Activated CD4-positive, alpha-beta T cell treated with anti-CD3 and anti-CD28 coated beads, Interleukin-10, Interleukin-2, amounts not matched to agents 100 ng/mL and 50 ng/mL, durations not matched to agents 16 hours and 8 hours (primary cell): ENCODE measurements around the gene TMEM51.

Experiments used
- DNase-seq: peaks from one replicate; pipeline ENCODE4 v3.0.0-alpha.2; 2020

TMEM51 gene

DNA sequence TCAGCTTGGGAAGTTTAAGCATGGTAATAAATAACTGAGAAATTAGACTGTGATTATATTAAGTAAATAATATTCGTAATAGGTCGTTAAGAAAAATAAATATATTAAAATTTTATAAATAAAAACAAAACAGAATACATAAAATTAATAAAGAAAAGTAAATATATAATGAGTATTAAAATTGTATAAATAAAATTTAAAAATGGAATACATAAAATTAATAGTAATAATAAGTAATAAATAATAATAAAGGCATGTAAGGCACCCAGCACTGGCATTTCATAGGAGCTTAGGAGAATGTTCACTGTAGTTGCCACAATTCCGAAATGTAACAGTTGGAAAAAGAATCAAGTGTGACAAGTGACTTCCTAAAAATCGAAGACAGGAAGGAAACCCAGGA, 47.7 kb downstream of the TMEM51 start:
- no peak for DNase-seq

DNA sequence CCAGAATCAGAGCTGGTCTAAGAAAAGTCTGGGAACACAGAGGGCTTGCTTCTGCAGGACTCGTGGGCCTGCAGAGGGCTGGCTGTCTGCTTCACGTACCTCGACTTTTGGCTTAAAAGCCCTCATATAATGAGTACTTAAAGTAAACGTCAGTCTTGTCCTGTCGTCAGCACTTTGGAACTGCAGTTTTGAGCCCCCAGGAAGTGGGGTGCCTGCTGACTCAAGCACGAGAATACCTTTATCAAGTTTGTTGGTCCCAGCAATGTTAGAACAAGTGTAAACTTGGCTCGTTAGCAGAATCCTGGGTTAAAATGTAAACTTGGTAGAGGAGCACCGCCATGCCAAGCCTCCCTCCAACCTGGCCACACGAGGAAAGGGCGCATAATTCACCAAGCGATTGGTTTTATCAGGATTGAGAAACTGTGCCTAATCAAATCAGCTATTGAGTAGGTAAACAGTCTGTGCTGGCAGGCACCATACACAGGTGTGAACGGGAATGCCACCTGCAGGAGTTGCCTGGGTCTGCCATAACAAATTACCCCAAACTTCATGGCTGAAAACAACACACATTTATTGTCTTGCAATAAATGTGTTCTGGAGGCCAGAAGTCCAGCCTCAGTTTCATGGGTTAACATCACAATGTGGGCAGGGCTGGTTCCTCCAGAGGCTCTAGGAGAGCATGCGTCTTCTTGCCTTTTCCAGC, 48.5 kb downstream of the TMEM51 start:
- no peak for DNase-seq

DNA sequence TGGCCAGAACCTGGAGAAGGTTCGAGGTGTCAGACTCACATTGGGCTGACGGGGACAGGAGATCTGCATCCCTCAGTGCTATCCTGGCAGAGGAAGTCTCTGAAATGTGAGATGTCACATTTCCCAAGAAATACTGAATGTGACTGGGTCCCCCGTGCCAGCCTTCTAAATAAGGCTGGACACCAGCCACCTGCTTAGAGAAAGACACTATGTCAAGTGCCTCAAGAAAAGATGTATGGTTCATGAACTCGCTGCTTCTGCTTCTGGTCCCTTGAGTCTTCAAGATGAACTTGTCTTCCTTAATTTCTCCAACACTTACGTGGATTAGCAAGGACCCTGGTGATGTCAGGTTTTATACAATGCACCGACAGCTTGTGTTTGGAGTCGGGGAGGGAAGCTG, 51.4 kb downstream of the TMEM51 start:
- DNase-seq, result no peak

DNA sequence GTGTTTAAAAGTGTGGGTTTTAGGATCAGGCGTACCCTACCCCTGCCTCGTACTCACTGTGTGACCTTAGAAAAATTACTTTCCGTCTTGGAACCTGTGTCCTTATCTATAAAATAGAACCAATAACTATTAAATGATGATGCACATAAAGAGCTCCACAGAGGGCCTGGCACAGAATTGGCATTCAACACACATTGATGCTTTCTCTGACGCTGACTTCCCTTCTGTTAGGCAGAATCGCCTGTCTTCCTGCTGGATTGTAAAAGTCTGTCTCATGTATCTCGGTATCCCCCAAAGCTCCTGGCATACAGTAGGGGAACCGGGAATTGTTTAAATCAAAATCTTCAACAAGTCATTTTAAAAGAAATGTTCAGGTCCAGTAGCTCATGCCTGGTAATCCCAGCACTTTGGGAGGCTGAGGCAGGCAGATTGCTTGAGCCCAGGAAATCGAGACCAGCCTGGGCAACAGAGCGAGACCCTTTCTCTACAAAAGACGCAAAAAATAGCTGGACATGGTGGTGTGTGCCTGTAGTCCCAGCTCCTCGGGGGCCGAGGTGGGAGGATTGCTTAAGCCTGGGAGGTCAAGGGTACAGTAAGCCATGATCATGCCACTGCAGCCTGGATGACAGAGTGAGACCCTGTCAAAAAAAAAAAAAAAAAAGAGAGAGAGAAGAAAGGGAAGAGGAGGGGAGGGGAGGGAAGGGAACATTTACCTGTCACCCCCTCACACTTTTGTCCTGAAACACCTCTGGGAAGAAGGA, 52.2 kb downstream of the TMEM51 start:
- no peak for DNase-seq

DNA sequence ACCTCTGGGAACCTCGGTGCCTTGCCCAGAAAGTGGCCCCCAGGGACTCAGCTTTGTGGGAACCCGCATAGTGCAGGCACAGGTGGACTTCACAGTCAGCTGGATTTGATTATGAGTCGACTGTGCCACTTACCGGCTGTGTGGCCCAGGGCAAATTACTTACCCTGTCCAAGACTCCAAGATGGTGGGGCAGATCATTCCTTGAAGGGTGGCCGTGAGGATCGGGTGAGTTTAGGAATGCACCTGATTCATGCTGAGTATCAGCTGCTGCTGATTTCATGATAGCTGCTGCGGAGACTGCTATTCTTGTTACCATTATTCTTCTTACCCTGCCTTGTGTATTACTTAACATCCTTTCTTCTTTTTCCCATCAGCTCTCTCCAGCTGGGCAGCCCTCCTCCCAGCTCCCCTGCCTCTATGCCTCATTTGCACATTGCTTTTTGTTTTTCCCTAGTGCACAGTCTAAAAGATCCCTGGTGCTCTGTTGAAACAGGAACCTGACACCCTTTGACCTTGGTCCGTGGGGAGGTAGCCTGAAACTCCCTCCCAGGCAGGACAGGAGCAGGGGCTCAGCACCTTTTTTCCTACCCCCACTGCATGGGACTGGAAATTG, 53.0 kb downstream of the TMEM51 start:
- no peak for DNase-seq

DNA sequence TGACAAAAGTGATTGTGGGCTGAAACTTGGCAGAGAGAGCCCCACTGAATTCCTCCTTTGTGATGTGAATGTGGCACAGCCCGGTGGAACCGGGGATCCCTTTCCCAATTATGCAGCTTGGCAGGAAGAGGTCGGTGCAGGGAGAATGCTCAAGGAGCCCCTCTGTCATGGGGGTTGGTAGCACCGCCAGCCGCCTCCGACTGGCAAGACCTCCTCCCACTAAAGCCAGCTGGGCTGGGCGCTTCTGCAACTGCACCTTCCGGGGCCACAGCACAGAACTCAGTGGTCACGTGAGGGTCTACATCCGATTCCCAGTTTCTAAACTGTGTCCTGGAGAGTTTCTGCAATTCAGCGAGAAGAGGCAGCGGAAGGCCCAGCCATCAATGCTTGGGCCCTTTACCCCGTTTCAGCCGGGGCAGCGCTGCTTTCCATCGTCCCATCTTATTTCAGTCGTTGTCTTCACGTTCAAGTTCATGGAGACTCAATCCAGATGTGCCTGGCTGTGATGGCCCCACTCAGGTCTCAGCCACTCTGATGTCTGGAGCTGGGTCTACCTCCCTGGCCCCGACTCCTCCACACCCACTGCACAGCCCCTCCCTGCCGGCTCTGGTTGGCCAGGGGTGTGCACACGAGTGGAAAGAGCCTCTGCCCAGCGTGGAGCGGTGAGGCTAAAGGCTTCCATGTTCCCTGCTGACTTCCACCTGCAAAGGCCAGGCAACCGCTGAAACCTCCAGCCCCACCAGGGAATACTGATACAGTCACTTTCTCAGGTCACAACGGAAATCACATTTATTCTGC, 53.7 kb downstream of the TMEM51 start:
- DNase-seq, result no peak

DNA sequence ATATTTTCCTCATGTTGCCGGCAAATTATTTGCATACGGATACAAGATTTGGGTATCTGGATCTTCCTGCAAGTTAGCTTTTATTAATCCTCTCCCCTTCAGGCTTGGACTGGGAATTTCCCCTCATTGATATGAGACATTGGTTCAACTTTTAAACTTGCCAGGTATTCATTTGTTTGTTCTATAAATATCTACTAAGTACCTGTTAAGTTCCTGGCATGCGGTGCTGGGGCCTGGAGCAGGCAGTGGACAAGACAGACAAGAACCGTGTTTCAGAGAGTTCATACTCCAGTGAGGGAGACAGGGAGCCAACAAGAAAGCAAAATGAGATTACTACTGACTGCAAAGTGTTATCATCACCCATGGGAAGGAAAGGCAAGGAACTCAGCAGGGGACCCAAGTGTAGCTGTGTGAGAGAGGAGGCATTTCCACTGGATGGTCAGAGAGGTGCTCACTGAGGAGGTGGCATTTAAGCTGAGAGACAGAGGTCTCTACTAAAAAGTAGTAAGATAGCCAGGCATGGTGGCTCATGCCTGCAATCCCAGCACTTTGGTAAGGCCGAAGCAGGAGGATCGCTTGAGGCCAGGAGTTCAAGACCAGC, 54.4 kb downstream of the TMEM51 start:
- no peak for DNase-seq

DNA sequence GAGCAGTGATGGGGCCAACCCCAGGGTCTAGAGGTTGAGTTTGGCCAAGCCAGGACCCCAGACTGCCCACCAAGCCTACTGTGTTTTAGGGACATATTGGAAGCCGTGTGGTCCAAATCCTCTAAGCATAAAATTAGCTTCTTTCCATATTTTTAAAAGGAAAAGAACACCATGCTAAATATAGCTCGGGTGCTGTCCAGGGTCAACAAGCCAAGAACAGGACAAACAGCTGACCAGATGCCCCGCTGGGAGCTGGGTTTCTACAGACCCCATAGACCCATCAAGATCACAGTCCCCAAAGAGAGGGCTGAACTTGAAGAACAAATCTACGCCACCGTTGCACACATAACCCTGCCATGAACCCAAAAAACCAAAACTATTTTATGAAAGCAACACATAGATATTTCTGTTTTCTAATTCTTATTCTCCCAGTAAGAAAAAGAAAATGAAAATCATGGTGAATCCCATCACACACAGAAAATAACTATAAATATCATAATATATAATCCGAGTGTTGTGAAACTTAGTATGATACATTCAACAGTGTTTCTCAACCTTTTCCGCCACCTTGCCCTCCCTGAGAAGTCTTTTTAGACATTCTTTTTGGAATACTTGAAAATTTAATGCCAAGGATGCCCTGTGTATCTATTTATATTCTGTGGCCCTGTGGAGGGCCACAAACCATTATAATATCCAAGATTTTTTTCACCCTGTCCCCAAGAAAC, 57.3 kb downstream of the TMEM51 start:
- no peak for DNase-seq

DNA sequence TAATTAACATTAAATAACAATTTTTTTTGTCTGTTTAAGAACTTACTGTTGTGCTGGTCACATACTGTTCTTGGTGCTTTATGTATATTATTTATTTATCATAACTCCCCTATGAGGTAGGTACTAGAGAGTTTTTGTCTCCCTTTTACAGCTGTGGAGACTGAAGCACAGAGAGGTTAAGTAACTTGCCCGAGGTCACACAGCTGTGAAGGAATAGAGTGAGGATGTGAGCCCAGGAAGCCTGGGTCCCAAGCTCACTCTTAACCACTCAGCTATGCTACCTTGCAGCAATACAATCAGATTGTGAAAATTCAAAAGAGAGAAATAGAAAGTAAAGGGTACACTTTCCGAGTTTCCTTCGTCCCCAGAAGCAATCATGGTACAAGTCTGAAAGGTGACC, 57.9 kb downstream of the TMEM51 start:
- no peak for DNase-seq

DNA sequence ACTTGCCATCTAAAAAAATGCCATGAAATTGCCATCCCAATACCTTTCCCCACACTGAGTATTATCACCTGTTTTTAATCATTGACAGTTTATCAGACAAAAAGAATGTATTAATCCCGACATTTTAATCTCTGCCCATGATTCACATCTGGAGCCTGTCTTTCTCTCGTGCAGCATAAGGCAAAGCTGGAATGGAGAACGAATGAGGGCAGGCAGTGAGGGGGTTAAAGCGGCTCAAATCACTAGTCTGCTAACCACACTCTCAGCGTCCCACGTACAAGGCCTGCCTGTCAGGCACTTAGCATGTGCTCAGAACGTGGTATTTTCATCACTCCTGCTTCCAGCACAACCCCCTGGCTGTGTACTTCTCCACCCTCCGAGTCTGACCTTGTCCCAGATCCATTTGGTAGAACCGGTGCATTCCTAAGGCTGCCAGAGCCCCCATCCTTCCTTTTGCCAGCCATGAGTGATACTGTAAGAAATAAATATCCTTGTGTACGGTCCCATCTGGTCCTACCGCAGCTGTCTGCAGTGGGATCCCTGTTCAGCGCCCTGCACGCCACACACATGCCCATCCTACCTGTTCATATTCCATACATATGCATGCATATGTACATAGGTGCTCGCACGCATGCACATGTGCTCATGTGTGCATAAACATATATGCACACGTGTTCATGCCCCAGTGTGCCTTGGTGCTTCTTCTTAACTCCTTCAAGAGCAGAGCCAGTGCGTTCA, 58.8 kb downstream of the TMEM51 start:
- no peak for DNase-seq

DNA sequence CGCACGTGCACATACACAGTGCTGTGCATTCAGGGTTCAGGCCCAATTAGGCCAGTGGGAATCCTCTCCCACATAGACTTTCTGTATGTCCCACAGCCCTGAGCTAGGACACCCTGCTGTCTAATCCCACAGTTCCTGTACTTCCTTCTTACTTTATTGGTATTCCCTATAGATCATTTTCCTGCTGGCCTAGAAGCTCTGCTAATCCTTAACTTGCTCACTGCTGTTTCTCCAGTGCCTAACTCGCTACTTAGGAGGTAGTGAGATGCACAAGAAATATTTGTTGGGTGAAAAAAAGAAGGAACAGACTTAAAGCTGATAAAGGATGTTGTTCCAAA, 59.4 kb downstream of the TMEM51 start:
- DNase-seq, result no peak

DNA sequence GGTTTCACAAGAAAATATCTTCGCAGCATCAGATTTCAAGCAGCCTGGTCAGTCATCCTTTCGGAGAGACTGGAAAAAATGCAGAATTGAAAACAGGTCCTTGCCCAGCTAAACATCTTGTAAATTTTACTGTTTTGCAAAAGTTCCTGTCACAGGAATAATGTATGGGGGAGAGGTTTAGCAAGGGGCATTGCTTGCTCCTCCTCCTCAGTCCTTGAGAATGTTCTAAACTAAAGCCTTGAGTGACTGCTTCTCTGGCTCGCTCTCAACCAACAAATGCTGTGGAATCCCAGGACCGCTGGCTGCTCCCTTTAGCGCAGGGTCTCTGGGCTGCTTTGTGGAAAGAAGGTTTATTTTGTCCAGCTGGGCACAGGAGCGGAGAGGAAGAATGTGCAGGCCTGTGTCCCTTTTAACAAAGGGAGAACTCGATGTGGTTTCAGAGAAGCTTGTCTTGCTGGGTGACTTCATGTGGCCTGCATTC, 59.8 kb downstream of the TMEM51 start:
- DNase-seq, result no peak

DNA sequence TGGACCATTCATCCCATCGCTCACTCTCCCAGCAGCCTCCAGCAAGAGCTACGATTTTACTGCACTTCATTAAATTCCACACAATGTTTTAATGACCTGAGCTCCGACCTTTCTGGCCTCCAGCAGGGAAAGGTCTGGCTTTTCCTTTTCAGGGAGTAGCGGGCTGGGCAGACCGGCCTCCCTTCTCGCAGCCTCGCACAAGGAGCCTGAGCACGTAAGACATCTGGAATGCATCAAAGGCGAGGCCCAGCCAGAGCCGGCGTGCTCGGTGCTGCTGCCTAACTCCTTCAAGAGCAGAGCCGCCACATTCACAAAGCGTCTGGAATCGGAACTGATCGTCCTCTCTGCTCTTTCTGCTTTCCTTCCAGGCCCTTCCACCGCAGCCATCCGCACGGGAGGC, 61.0 kb downstream of the TMEM51 start:
- no peak for DNase-seq

DNA sequence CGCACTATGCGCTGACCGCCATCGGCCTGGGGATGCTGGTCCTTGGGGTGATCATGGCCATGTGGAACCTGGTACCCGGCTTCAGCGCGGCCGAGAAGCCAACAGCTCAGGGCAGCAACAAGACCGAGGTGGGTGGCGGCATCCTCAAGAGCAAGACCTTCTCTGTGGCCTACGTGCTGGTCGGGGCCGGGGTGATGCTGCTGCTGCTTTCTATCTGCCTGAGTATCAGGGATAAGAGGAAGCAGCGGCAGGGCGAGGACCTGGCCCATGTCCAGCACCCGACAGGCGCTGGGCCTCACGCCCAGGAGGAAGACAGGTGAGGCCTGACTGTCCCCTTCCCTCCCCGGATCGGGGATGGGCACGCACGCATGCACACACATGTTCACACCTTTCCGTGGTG, 61.6 kb downstream of the TMEM51 start:
- no peak for DNase-seq

DNA sequence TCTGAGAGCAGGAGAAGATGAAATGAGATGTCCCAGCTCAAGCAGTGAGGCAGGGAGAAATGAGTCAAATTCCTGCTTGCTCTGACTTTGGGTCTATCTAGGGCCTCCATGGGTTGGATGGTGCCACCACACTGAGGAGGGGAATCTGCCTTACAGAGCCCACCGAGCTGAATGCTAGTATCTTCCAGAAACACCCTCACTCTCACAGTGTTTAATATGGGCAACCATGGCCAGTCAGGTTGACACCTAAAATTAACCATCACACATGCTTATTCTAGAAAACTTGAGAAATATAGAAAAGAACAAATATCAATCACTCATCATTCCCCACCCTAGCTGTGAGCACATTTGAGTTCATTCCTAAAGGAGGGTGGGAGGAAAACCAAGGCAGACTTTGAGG, 64.1 kb downstream of the TMEM51 start:
- DNase-seq, result no peak

DNA sequence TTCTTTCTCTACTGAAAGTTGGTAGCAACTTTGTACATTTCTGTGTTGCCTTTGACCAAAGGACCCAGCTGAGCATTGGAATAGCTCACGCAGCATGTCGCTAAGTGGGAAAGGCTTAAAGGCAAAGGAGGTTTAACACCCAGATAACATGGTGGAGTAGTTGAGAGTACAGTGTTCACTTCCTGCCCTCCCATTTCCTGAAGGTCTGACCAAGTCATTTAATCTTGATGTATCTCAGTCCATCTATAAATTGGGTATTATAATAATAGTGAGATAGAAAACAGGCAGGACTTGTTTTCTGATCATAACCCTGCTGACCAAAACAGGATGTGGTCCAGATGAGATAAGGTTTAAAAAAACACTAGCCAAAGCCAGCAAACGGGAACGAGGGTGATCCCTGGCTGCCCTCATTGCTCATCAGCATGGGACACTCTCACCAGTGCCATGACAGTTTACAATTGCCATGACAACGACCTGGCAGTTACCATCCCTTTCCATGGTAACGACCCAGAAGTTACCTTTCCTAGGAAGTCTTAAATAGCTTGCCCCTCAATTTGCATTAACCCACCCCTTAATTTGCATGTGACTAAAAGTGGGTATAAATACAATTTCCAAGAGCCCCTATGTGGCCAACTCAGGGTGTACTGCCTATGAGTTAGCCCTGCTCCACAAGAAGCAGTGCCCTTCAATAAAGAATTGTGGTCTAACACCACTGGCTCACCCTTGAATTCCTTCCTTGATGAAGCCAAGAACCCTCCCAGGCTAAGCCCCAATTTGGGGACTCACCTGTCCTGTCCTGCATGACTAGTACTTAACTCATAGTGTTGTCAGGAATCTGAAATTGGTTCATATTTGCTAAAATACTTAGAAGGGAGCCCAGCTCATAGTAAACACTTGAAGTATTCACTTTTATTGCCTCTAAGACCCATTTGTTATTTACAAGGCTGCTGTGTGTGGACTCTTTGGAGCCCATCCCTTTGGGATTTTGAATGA, 65.0 kb downstream of the TMEM51 start:
- peak; percentile 11 for DNase-seq

DNA sequence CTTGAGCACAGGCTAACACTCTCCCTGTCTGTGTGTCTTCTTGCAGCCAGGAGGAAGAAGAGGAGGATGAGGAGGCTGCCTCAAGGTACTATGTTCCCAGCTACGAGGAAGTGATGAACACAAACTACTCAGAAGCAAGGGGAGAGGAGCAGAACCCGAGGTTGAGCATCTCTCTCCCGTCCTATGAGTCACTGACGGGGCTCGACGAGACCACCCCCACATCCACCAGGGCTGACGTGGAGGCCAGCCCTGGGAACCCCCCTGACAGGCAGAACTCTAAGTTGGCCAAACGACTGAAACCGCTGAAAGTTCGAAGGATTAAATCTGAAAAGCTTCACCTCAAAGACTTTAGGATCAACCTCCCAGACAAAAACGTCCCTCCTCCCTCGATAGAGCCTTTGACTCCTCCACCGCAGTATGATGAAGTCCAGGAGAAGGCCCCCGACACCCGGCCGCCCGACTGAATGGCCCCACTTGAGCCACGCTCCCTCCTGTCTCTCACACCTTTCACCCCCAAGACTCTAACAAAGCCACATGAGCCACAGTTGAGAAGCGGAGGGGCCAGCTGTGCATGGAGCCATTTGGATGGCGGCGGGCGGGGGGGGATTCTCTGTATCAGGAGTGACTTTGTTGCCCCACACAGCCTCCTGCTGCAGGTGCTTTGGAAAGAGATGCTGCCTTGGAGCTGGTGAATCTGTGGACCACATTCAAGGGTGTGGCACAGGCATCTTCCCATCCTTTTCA, 65.9 kb downstream of the TMEM51 start:
- DNase-seq, result no peak

DNA sequence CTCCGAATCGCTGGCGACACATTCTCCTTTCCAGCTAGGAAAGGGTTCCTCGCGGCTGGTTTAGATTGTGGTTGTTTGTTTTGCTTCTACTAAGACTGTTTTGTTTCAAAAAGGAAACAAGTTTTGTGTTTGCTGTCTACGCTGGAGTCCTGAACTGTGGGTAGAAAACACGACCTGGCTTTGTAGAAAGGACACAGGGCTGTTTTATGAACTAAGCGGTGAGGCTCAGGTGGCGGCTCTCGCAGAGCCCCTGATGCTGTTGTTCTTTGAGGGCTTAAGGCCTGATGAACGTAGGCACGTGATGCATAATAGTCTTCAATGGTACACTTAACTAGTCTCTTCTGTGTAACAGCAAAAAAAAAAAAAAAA, 66.5 kb downstream of the TMEM51 start:
- no peak for DNase-seq

DNA sequence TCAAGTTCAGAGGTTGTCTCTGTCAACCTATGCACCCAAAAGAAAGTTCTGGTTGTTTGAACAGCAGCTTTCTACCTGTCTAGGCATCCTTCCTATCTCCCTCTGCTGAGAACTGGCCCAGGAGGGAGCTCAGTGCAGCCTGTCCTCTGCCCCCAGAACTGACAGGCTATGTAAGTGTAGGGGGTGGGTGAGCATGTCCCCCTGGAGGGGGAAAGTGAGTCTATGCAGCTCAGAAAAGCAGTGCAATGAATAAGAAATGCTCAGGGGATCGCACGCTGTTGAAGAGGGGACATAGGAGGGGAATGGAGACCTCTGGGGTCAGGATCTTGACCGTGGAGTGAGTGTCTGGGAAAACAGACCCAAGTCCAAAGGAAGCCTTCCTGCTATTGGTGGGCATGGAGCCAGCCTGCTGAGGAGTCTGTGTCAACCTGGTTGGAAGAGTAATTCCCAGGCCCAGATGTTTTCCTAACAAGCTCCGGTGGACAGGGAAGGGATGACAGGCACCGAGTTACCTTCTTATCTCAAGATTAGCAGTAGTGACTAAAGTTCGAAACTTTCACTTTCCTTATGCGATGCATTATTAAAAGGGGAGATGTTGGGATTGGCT, 67.4 kb downstream of the TMEM51 start:
- DNase-seq, result no peak
